Sigmoid colon (tissue), 7 donors: ENCODE data around the gene ANKS1A. TPM values are rescaled to one million over a fixed set of nuclear protein-coding genes. Genes with fewer than 3 reads are reported as not detected.
A peak's percentile ranks its signal among the peaks of the same experiment; 100 is the strongest.

Experiments used
- DNase-seq: peaks from one replicate; pipeline ENCODE4 v3.0.0-alpha.2; 2019
- H3K27ac ChIP-seq, 4 donors: fragments of 200-600 bp; sonication (generic); one replicate each; pipeline ENCODE4 v1.5.1; 2016 to 2019; ENCODE audit warnings: mild to moderate bottlenecking in 1 of 4
- H3K27me3 ChIP-seq, 3 donors: fragments of 200-600 bp; sonication (generic); one replicate each; pipeline ENCODE4 v1.5.1; 2019; ENCODE audit warnings: mild to moderate bottlenecking in 1 of 3
- H3K36me3 ChIP-seq, 4 donors: fragments of 200-600 bp; sonication (generic); one replicate each; pipeline ENCODE4 v1.5.1; 2016 to 2019
- H3K4me1 ChIP-seq, 4 donors: fragments of 200-600 bp; sonication (generic); one replicate each; pipeline ENCODE4 v1.5.1; 2017 to 2019
- H3K4me3 ChIP-seq, 4 donors: fragments of 200-600 bp; sonication (generic); one replicate each; pipeline ENCODE4 v1.5.1; 2017 to 2019; ENCODE audit warnings: mild to moderate bottlenecking in 2 of 4, moderate library complexity in 1 of 4
- H3K9me3 ChIP-seq, 4 donors: fragments of 200-600 bp in 3 of 4; sonication (generic) in 3 of 4; one replicate each; pipeline versions ENCODE4 v1.5.1 to v1.6.1; 2013 to 2019
- EP300 ChIP-seq, 4 donors: sonication (generic); formaldehyde crosslinking; IDR thresholded peaks; one replicate each; pipeline ENCODE4 v1.6.1; 2017; ENCODE audit warnings: antibody characterized with exemption in 4 of 4
- POLR2A ChIP-seq, 2 donors: fragments of 450-650 bp; IDR thresholded peaks; one replicate each; pipeline ENCODE4 v1.6.1; 2016; ENCODE audit warnings: antibody characterized with exemption in 2 of 2, mild to moderate bottlenecking in 2 of 2, moderate library complexity in 2 of 2
- POLR2AphosphoS5 ChIP-seq, 4 donors: sonication (generic); formaldehyde crosslinking; IDR thresholded peaks; one replicate each; pipeline ENCODE4 v1.6.1; 2017; ENCODE audit warnings: antibody characterized with exemption in 4 of 4
- WGBS, 2 donors: extraction: QIAGEN DNeasy Blood & Tissue Kit; methylation state at CpG; one replicate each; pipeline ENCODE4 v1.1.7; 2013; 5-methylcytosine and 5-hydroxymethylcytosine counted together
- intact Hi-C: fragments of 100-400 bp; cut with DNase I; formaldehyde crosslinking; loops from one replicate; pipeline ENCODE4 v1.15.1; 2023
- polyA plus RNA-seq, 3 donors: library from polyadenylated mRNA; stranded (reverse); fragments of 200-250 nt; gene quantifications; one replicate each; pipeline ENCODE4 v1.2.3, GENCODE V29; 2013
- total RNA-seq, 4 donors: library from RNA; depleted of rRNA; stranded (reverse); fragments of >200 nt; gene quantifications; one replicate each; pipeline ENCODE4 v1.1.0, GENCODE V29; 2016
- TF ChIP-seq, protein P1 (sequence below), 4 experiments: fragments of 450-650 bp in 3 of 4; fragments of 200-600 bp in 1 of 4; IDR thresholded peaks; one replicate each; pipeline ENCODE4 v1.5.1; 2016 to 2019; ENCODE audit warnings: antibody characterized with exemption in 4 of 4, mild to moderate bottlenecking in 3 of 4, moderate library complexity in 2 of 4
- donor health status: healthy with polysubstance abuse.
- donor health status: Bipolar disorder and iron deficiency.
- donor health status: healthy.

The ANKS1A gene
- total and polyA plus RNA-seq, 7 donors: 9.0 to 60.1 (median 37.8) TPM

DNA sequence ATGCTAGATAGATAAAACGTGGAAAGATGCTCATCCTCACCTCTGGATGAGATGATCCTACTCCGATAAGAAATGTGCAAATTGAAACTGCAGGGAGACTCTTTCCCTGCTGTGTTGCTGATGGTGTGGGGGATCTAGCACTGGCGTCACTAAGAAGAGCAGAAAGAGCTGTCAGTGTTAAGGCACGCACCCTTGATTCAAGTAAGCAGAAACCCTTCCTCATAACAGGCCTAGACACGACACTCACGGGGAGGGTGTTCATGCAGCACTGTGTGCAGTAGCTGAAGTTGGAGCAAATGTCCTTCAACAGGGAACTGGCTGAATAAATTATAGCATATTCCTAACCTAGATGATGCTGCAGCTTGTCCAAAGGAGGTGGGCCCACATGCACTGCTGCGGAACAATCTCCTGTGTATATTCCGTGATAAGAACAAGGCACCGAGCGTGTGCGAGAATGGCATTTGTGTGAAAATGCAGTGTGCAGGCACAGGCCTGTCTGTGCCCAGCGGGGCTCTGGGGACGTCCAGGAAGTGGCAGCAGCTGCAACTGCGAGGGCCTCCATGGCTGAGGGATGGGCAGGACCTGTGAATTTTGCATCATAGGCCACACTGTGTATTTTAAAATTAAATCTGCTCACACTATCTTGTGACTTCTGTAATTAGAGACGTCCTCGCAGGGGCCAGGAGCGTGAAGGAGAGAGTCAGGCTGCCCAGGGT, 188.1 kb downstream of the ANKS1A start:
- H3K36me3 ChIP-seq: peaks cover 27 to 94% (median 63%) of the 10 kb centered on the region in 4 donors
- DNase-seq: peak; percentile 35
- TF ChIP-seq EP300 (IDR thresholded peaks at IDR 0.05) (no peak), POLR2AphosphoS5 (IDR thresholded peaks at IDR 0.05) (no peak), POLR2A (IDR thresholded peaks at IDR 0.05) (no peak)
- TF ChIP-seq, protein P1, sequence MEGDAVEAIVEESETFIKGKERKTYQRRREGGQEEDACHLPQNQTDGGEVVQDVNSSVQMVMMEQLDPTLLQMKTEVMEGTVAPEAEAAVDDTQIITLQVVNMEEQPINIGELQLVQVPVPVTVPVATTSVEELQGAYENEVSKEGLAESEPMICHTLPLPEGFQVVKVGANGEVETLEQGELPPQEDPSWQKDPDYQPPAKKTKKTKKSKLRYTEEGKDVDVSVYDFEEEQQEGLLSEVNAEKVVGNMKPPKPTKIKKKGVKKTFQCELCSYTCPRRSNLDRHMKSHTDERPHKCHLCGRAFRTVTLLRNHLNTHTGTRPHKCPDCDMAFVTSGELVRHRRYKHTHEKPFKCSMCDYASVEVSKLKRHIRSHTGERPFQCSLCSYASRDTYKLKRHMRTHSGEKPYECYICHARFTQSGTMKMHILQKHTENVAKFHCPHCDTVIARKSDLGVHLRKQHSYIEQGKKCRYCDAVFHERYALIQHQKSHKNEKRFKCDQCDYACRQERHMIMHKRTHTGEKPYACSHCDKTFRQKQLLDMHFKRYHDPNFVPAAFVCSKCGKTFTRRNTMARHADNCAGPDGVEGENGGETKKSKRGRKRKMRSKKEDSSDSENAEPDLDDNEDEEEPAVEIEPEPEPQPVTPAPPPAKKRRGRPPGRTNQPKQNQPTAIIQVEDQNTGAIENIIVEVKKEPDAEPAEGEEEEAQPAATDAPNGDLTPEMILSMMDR (IDR thresholded peaks at IDR 0.05): no peak

DNA sequence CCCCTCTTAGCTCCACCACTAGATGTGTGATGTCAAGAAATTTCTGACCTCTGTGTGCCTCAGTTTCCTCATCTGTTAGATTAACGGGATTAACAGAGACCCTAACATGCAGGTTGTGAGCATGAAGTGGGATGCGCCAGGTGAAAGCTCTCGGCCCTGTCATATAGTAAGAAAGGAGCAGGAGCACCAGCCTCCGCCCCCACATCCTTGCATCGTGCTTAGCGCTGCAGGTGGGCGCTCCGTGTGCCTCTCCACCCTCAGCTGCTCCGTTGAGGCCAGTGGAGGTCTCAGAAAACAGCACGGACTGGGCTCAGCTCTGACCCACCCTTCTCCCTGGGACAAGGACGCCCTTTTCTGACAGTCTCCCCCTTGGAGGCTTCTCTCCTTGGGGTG, 188.7 kb downstream of the ANKS1A start:
- peak; percentile 36 for DNase-seq

More for the DNA sequence above, 188.1 kb downstream of the ANKS1A start:
- WGBS, 2 donors: 91 to 92% methylated on average over 17 of the region's 17 CpGs
- Histone ChIP-seq H3K27me3 (no peaks in the 10 kb centered on the region), H3K9me3 (no peaks in the 10 kb centered on the region), H3K4me1 (peaks cover 0 to 24% (median 16%) of the 10 kb centered on the region in 4 donors), H3K27ac (no peak overlapping the region), H3K4me3 (no peak overlapping the region)
- intact Hi-C loops: no loop called here

GRCh38 chr6:35078226-35078850, 189.3 kb downstream of the ANKS1A start:
- Histone ChIP-seq H3K4me1 (peaks cover 0 to 19% (median 11%) of the 10 kb centered on the region in 4 donors), H3K36me3 (peaks cover 37 to 94% (median 66%) of the 10 kb centered on the region in 4 donors), H3K9me3 (no peaks in the 10 kb centered on the region), H3K27ac (no peak overlapping the region), H3K4me3 (no peak overlapping the region), H3K27me3 (no peaks in the 10 kb centered on the region)
- intact Hi-C loops: no loop called here
- no peak for TF ChIP-seq POLR2AphosphoS5 (IDR thresholded peaks at IDR 0.05)
- TF ChIP-seq POLR2A (IDR thresholded peaks at IDR 0.05): no peak
- TF ChIP-seq, protein P1 (IDR thresholded peaks at IDR 0.05): no peak
- TF ChIP-seq EP300 (IDR thresholded peaks at IDR 0.05): no peak
- peak; percentile 49 for DNase-seq
- 96 to 98% methylated on average over 20 of the region's 20 CpGs for WGBS, 2 donors

More for the DNA sequence above, 188.7 kb downstream of the ANKS1A start:
- WGBS, 2 donors: 86% methylated on average over 11 of the region's 11 CpGs
- Histone ChIP-seq H3K27me3 (no peaks in the 10 kb centered on the region), H3K4me1 (peaks cover 0 to 20% (median 13%) of the 10 kb centered on the region in 4 donors), H3K9me3 (no peaks in the 10 kb centered on the region), H3K4me3 (no peak overlapping the region), H3K36me3 (peaks cover 33 to 94% (median 63%) of the 10 kb centered on the region in 4 donors), H3K27ac (no peak overlapping the region)
- intact Hi-C loops: no loop called here
- no peak for TF ChIP-seq EP300 (IDR thresholded peaks at IDR 0.05)
- TF ChIP-seq POLR2A (IDR thresholded peaks at IDR 0.05): no peak
- TF ChIP-seq, protein P1 (IDR thresholded peaks at IDR 0.05): no peak
- TF ChIP-seq POLR2AphosphoS5 (IDR thresholded peaks at IDR 0.05): no peak

DNA sequence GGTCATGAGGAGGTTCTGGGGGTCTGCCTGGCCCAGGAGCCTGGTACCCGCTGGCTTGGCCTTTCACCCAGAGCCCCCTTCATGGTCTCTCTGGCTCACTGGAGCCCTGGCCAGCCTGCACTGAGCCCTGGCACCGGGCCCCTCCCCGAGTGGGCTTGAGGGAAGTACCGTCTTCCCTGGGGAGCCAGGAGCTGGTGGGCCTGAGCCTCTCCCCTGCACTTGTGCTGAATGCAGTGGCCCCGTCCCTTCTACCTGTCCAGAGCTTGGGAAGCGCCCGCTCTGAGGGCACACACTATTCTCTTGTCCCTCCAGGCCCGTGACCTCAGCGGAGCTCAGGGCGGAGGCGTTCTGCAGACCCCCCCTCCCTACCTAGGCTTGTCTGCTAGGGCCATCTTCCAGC, 189.8 kb downstream of the ANKS1A start:
- Histone ChIP-seq H3K27ac (no peak overlapping the region), H3K9me3 (no peaks in the 10 kb centered on the region), H3K36me3 (peaks cover 40 to 94% (median 69%) of the 10 kb centered on the region in 4 donors), H3K27me3 (no peaks in the 10 kb centered on the region), H3K4me3 (no peak overlapping the region), H3K4me1 (peaks cover 0 to 23% (median 17%) of the 10 kb centered on the region in 4 donors)
- 96% methylated on average over 11 of the region's 11 CpGs for WGBS, 2 donors
- DNase-seq: no peak
- intact Hi-C loops: no loop called here
- TF ChIP-seq, protein P1 (IDR thresholded peaks at IDR 0.05): no peak
- TF ChIP-seq POLR2A (IDR thresholded peaks at IDR 0.05): no peak
- no peak for TF ChIP-seq POLR2AphosphoS5 (IDR thresholded peaks at IDR 0.05)
- no peak for TF ChIP-seq EP300 (IDR thresholded peaks at IDR 0.05)
